ENCODE data around the gene AMZ1. TPM values are rescaled to one million over a fixed set of nuclear protein-coding genes. Genes with fewer than 3 reads are reported as not detected.

Gene AMZ1
- total RNA-seq, 1 donor from 2014 or later, result not detected

DNA sequence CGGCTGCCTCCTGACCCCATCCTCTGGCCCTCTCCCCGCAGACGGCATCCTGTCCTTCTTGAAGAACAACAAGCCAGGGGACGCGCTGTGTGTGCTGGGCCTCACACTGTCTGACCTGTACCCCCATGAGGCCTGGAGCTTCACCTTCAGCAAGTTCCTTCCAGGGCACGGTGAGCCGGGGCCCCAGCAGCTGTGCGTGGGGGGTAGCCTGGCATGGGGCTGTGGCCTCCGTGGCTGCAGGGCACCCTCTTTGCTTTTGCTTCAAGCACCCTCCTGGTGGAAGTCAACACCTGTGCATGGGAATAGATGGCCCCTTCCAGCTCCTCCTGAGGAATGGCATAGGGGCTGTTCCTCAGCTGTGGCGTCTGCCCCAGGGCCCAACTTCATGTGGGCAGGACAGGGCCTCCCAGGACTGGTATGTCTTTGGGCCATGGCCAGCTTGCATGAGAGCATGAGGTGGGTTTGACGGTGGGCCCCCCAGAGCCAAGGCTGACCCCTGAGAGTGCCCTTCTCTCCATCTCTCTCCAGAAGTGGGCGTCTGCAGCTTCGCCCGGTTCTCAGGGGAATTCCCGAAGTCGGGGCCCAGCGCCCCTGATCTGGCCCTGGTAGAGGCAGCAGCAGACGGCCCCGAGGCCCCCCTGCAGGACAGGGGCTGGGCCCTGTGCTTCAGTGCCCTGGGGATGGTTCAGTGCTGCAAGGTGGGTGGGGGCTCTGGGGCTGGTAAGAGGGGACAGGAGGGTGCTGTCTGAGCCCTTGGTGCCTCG is 20.7 kb downstream of the AMZ1 start:
- DNase-seq (ENCODE audit: low spot score), result no peak

DNA sequence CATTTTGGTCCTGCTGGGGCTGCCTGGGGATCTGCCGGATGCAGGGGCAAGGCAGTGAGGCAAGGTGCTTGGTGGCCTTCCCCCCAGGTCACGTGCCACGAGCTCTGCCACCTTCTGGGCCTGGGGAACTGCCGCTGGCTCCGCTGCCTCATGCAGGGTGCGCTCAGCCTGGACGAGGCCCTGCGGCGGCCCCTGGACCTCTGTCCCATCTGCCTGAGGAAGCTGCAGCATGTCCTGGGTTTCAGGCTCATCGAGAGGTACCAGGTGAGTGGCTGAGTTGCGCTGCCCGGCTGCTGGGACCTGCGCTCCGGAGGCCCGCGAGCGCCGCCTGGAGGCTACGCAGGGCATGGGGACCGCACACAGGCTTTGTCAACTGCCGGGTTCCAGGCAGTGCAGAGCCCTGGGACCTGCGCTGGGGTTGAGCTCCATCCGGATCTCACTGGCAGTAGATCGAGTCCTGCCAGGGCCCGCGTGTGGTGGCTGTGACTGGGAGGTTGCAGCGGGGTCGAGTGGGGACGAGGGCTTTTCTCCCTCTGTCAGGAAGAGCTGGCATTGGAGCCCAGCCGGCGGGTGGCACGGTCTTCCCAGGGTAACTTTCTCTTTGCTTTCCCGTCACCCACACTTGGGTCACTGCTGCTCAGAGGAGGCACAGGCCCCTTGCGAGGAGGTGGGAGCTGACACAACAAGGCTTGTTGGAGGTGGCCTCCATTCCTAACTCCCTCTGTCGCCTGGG is 21.7 kb downstream of the AMZ1 start:
- H3K4me1 ChIP-seq, result peaks cover 16% of the 10 kb centered on the region
- H3K27ac Mint-ChIP-seq, result no peak overlapping the region
- TF ChIP-seq, protein P1, sequence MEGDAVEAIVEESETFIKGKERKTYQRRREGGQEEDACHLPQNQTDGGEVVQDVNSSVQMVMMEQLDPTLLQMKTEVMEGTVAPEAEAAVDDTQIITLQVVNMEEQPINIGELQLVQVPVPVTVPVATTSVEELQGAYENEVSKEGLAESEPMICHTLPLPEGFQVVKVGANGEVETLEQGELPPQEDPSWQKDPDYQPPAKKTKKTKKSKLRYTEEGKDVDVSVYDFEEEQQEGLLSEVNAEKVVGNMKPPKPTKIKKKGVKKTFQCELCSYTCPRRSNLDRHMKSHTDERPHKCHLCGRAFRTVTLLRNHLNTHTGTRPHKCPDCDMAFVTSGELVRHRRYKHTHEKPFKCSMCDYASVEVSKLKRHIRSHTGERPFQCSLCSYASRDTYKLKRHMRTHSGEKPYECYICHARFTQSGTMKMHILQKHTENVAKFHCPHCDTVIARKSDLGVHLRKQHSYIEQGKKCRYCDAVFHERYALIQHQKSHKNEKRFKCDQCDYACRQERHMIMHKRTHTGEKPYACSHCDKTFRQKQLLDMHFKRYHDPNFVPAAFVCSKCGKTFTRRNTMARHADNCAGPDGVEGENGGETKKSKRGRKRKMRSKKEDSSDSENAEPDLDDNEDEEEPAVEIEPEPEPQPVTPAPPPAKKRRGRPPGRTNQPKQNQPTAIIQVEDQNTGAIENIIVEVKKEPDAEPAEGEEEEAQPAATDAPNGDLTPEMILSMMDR (IDR thresholded peaks at IDR 0.05), result peak; percentile 92
- no peak for TF ChIP-seq EZH2 (IDR thresholded peaks at IDR 0.05)
- H3F3A ChIP-seq (ENCODE audit: low read depth), result peaks cover 13% of the 10 kb centered on the region
- DNase-seq (ENCODE audit: low spot score), result peak; percentile 88
- H3K36me3 Mint-ChIP-seq, result peaks cover 11% of the 10 kb centered on the region
- no peaks in the 10 kb centered on the region for H3K27me3 ChIP-seq
- H4K20me1 ChIP-seq (ENCODE audit: low read depth), result peaks cover 9% of the 10 kb centered on the region
- H2AFZ ChIP-seq (replicated peaks), result no peak overlapping the region
- H3K4me1 Mint-ChIP-seq, result peaks cover 29% of the 10 kb centered on the region
- no peaks in the 10 kb centered on the region for H3K9me3 ChIP-seq (ENCODE audit: low read depth)
- no peak overlapping the region for H3K9ac ChIP-seq
- no peak overlapping the region for H3K27ac ChIP-seq
- H3K79me2 ChIP-seq (ENCODE audit: low read depth), result no peaks in the 10 kb centered on the region
- H3K27me3 Mint-ChIP-seq (ENCODE audit: insufficient read depth, low read depth), result no peaks in the 10 kb centered on the region
- no peak overlapping the region for H3K4me3 Mint-ChIP-seq
- H3K4me2 ChIP-seq, result peak overlapping the region; percentile 47
- no peak overlapping the region for H3K4me3 ChIP-seq
- H3K36me3 ChIP-seq, result no peaks in the 10 kb centered on the region
- no peaks in the 10 kb centered on the region for H3K9me3 Mint-ChIP-seq

More for the DNA sequence above, 20.7 kb downstream of the AMZ1 start:
- Histone ChIP-seq H3K4me1 (peaks cover 16% of the 10 kb centered on the region), H3K4me2 (no peak overlapping the region), H3K79me2 (ENCODE audit: low read depth) (no peaks in the 10 kb centered on the region), H3K9ac (no peak overlapping the region), H4K20me1 (ENCODE audit: low read depth) (peaks cover 9% of the 10 kb centered on the region), H3K36me3 (no peaks in the 10 kb centered on the region), H3K27ac (no peak overlapping the region), H2AFZ (replicated peaks) (no peak overlapping the region), H3K27me3 (no peaks in the 10 kb centered on the region), H3K4me3 (no peak overlapping the region), H3K9me3 (ENCODE audit: low read depth) (no peaks in the 10 kb centered on the region), H3F3A (ENCODE audit: low read depth) (peaks cover 15% of the 10 kb centered on the region)
- TF ChIP-seq EZH2 (IDR thresholded peaks at IDR 0.05) (no peak), EZH2phosphoT487 (IDR thresholded peaks at IDR 0.05) (no peak)
- TF ChIP-seq, protein P1 (IDR thresholded peaks at IDR 0.05), result no peak
- H3K27me3 Mint-ChIP-seq (ENCODE audit: insufficient read depth, low read depth), result no peaks in the 10 kb centered on the region
- H3K27ac Mint-ChIP-seq, result no peak overlapping the region
- peaks cover 2% of the 10 kb centered on the region for H3K36me3 Mint-ChIP-seq
- no peaks in the 10 kb centered on the region for H3K9me3 Mint-ChIP-seq
- no peak overlapping the region for H3K4me3 Mint-ChIP-seq
- peaks cover 23% of the 10 kb centered on the region for H3K4me1 Mint-ChIP-seq

DNA sequence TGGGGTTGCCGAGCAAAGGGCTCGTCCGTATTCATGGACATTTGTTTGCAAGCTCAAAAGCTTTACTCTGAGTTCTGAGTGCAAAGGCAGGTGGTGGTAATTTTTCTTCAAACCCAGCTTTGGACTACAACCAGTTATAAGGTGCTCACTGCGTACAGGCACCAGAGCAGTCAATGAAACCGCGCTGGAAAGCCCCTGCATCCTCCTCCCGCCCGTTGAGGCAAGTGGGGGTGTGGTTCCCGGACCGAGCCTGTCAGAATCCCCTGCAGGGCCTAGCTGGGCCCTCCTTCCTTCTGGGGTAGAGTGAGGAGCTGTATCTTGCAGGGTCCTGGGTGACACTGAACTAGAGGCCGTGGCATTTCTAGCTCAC is 22.3 kb downstream of the AMZ1 start:
- no peak overlapping the region for H3K4me3 Mint-ChIP-seq
- no peaks in the 10 kb centered on the region for H3K36me3 ChIP-seq
- no peaks in the 10 kb centered on the region for H3K9me3 Mint-ChIP-seq
- H3K27me3 ChIP-seq, result no peaks in the 10 kb centered on the region
- no peak overlapping the region for H3K4me2 ChIP-seq
- peaks cover 13% of the 10 kb centered on the region for H3F3A ChIP-seq (ENCODE audit: low read depth)
- no peak for DNase-seq (ENCODE audit: low spot score)
- peaks cover 31% of the 10 kb centered on the region for H3K4me1 Mint-ChIP-seq
- H3K27me3 Mint-ChIP-seq (ENCODE audit: insufficient read depth, low read depth), result no peaks in the 10 kb centered on the region
- no peaks in the 10 kb centered on the region for H3K9me3 ChIP-seq (ENCODE audit: low read depth)
- peaks cover 9% of the 10 kb centered on the region for H4K20me1 ChIP-seq (ENCODE audit: low read depth)
- peaks cover 16% of the 10 kb centered on the region for H3K4me1 ChIP-seq
- H3K4me3 ChIP-seq, result no peak overlapping the region
- H3K36me3 Mint-ChIP-seq, result peaks cover 16% of the 10 kb centered on the region
- TF ChIP-seq, protein P1 (IDR thresholded peaks at IDR 0.05), result no peak
- TF ChIP-seq EZH2phosphoT487 (IDR thresholded peaks at IDR 0.05) (no peak), EZH2 (IDR thresholded peaks at IDR 0.05) (no peak)
- H3K9ac ChIP-seq, result no peak overlapping the region
- H3K27ac Mint-ChIP-seq, result no peak overlapping the region
- no peak overlapping the region for H3K27ac ChIP-seq
- H2AFZ ChIP-seq (replicated peaks), result no peak overlapping the region
- no peaks in the 10 kb centered on the region for H3K79me2 ChIP-seq (ENCODE audit: low read depth)

Measured in neural progenitor cell (in vitro differentiated cells).